Gastroesophageal sphincter (tissue), 4 donors: ENCODE measurements around the gene SERPINI1. TPM values are rescaled to one million over a fixed set of nuclear protein-coding genes. Genes with fewer than 3 reads are reported as not detected.

ENCODE experiments used
- ATAC-seq: fragments of 150-250 bp; one replicate; pipeline ENCODE4 v1.9.1; 2016; ENCODE audit warnings: mild to moderate bottlenecking, moderate library complexity
- H3K27ac ChIP-seq, 4 donors: fragments of 200-600 bp; sonication (generic) in 3 of 4; 1 replicate in 3 of 4; 2 replicates in 1 of 4; pipeline ENCODE4 v1.5.1; 2016 to 2019
- H3K27me3 ChIP-seq: fragments of 200-600 bp; sonication (generic); one replicate; pipeline ENCODE4 v1.5.1; 2019
- H3K36me3 ChIP-seq, 2 donors: fragments of 200-600 bp; sonication (generic); one replicate each; pipeline ENCODE4 v1.5.1; 2019; ENCODE audit warnings: control low read depth in 1 of 2
- H3K4me1 ChIP-seq, 3 donors: fragments of 200-600 bp; sonication (generic); 1 replicate in 2 of 3; 2 replicates in 1 of 3; pipeline ENCODE4 v1.5.1; 2016 to 2019; ENCODE audit warnings: control low read depth in 2 of 3
- H3K4me3 ChIP-seq, 2 donors: fragments of 200-600 bp; sonication (generic); one replicate each; pipeline ENCODE4 v1.5.1; 2019; ENCODE audit warnings: mild to moderate bottlenecking in 1 of 2, moderate library complexity in 1 of 2
- H3K9me3 ChIP-seq, 3 donors: fragments of 200-600 bp; sonication (generic); one replicate each; pipeline ENCODE4 v1.5.1; 2017 to 2019; ENCODE audit warnings: control low read depth in 2 of 3
- CTCF ChIP-seq, 4 experiments: fragments of 200-600 bp in 2 of 4; fragments of 450-650 bp in 2 of 4; sonication (generic) in 1 of 4; IDR thresholded peaks; one replicate each; pipeline ENCODE4 v1.5.1; 2017 to 2019; ENCODE audit warnings: antibody characterized with exemption in 4 of 4, mild to moderate bottlenecking in 2 of 4, moderate library complexity in 2 of 4
- EP300 ChIP-seq: sonication (generic); formaldehyde crosslinking; IDR thresholded peaks from one replicate; pipeline ENCODE4 v1.6.1; 2017; ENCODE audit warnings: antibody characterized with exemption, mild to moderate bottlenecking
- POLR2A ChIP-seq, 2 donors: fragments of 450-650 bp; IDR thresholded peaks; one replicate each; pipeline ENCODE4 v1.6.1; 2017; ENCODE audit warnings: antibody characterized with exemption in 2 of 2, mild to moderate bottlenecking in 2 of 2, moderate library complexity in 1 of 2
- POLR2AphosphoS5 ChIP-seq: sonication (generic); formaldehyde crosslinking; IDR thresholded peaks from one replicate; pipeline ENCODE4 v1.6.1; 2017; ENCODE audit warnings: antibody characterized with exemption
- WGBS, 2 donors: methylation state at CpG; one replicate each; pipeline ENCODE4 v1.1.5; 2018; ENCODE audit warnings: low coverage in 1 of 2; 5-methylcytosine and 5-hydroxymethylcytosine counted together
- total RNA-seq, 4 donors: library from RNA; depleted of rRNA; stranded (reverse); fragments of >200 nt; gene quantifications; one replicate each; pipeline ENCODE4 v1.1.0, GENCODE V29; 2016

The SERPINI1 gene
- total RNA-seq, 4 donors from 2014 or later = 1.6 to 13.1 (median 4.9) TPM

DNA sequence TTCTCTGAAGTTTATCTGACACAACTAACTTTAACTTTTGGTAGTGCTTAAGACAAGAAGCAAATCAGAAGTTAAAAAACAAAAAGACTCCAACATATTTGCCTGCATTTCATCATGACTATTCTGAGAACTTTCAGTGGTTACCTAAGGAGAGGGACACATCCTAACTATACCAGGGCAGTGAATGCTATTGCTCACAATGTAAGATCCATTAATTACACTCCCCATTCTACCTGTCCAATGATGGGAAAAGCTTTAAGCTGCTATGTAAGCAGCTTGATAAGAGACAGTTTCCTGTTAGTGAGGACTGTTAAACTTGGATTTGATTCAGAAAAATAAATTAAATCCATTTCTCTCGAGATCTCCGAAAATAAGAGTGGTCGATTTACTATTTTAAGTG is 37.5 kb downstream of the SERPINI1 start:
- Histone ChIP-seq H3K27me3 (no peaks in the 10 kb centered on the region), H3K9me3 (peaks cover 0 to 7% (median 0%) of the 10 kb centered on the region in 3 donors), H3K4me1 (peaks cover 0 to 4% (median 0%) of the 10 kb centered on the region in 3 donors), H3K27ac (no peak overlapping the region), H3K4me3 (no peak overlapping the region), H3K36me3 (no peaks in the 10 kb centered on the region)
- no peak for TF ChIP-seq POLR2AphosphoS5
- no peak for TF ChIP-seq CTCF (IDR thresholded peaks at IDR 0.05)
- TF ChIP-seq POLR2A (IDR thresholded peaks at IDR 0.05) = no peak
- 20 to 22% methylated on average over 3 of the region's 3 CpGs for WGBS, 2 donors
- no peak for ATAC-seq

DNA sequence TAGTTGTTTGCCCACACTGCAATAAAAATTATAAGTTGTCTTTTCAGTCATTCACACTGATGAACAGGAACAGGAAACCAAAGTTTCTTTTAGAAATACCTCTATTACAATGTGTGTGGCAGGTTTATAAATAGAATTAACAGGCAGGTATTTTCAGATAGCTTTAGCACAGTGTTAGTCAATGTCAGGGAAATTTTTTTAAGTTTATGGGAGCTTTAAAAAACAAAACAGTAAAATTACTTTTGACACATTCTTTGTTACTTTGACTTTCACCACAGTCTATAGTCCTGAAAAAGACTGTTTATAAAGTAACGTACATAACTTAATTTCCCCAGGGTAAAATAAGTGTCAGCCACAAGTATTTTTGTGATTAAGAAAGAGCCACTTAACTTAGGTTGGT is 38.1 kb downstream of the SERPINI1 start:
- ATAC-seq = no peak
- peaks cover 0 to 9% (median 0%) of the 10 kb centered on the region in 3 donors for H3K9me3 ChIP-seq
- H3K4me3 ChIP-seq = no peak overlapping the region
- no peak overlapping the region for H3K27ac ChIP-seq
- TF ChIP-seq CTCF (IDR thresholded peaks at IDR 0.05) = no peak
- TF ChIP-seq POLR2A (IDR thresholded peaks at IDR 0.05) = no peak
- TF ChIP-seq POLR2AphosphoS5 = no peak
- no peak for TF ChIP-seq EP300
- 11 to 52% methylated on average over 1 of the region's 1 CpG for WGBS, 2 donors
- H3K27me3 ChIP-seq = no peaks in the 10 kb centered on the region
- no peaks in the 10 kb centered on the region for H3K36me3 ChIP-seq
- H3K4me1 ChIP-seq = peaks cover 0 to 4% (median 0%) of the 10 kb centered on the region in 3 donors

DNA sequence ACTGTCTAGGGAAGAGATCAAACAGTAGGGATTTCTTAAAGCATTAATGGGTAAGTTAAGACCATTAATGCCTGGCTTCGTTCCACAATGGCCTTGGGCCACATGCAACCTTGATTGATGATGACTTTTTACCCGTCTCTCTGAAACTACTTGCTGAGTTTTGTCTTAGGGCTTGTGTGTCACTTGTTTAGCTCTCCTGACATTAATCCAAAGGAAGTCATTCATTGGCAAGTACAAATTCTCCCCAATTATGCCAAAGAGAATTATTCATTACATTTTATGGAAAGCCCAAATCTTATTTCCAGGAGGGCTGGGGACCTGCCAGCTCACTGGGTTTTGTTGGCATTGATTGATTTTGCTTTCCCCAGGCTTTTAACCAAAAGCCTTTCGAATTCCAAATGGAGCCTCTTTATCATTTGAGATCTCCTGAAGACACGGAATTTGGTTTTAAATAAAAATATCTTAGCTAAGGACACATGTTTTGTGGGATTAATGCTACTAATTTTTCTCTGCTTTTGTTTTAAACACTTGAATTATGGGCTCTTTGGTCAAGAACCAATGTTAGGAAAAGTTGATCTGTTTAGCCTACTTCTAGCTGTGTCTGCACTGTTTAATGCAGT is 40.7 kb downstream of the SERPINI1 start:
- ATAC-seq = no peak
- WGBS, 2 donors = 19 to 25% methylated on average over 3 to 4 of the region's 4 CpGs

GRCh38 chr3:167777356-167777755 is 41.8 kb downstream of the SERPINI1 start:
- WGBS, 2 donors = 40 to 63% methylated on average over 1 of the region's 1 CpG
- no peak for ATAC-seq
- H3K36me3 ChIP-seq = no peaks in the 10 kb centered on the region
- H3K4me3 ChIP-seq = no peak overlapping the region
- TF ChIP-seq POLR2AphosphoS5 = no peak
- TF ChIP-seq CTCF (IDR thresholded peaks at IDR 0.05) = no peak
- no peak for TF ChIP-seq EP300
- TF ChIP-seq POLR2A (IDR thresholded peaks at IDR 0.05) = no peak
- H3K4me1 ChIP-seq = peaks cover 0 to 4% (median 0%) of the 10 kb centered on the region in 3 donors
- H3K27me3 ChIP-seq = no peaks in the 10 kb centered on the region
- H3K9me3 ChIP-seq = peaks cover 0 to 9% (median 0%) of the 10 kb centered on the region in 3 donors
- H3K27ac ChIP-seq = no peak overlapping the region

More for the DNA sequence above, 40.7 kb downstream of the SERPINI1 start:
- Histone ChIP-seq H3K4me1 (peaks cover 0 to 4% (median 0%) of the 10 kb centered on the region in 3 donors), H3K27me3 (no peaks in the 10 kb centered on the region), H3K27ac (no peak overlapping the region), H3K36me3 (no peaks in the 10 kb centered on the region), H3K9me3 (peaks cover 0 to 9% (median 0%) of the 10 kb centered on the region in 3 donors), H3K4me3 (no peak overlapping the region)
- no peak for TF ChIP-seq POLR2AphosphoS5
- TF ChIP-seq POLR2A (IDR thresholded peaks at IDR 0.05) = no peak
- TF ChIP-seq CTCF (IDR thresholded peaks at IDR 0.05) = no peak
- no peak for TF ChIP-seq EP300

- Histone ChIP-seq H3K27me3 (no peaks in the 10 kb centered on the region), H3K27ac (no peak overlapping the region), H3K4me1 (peaks cover 0 to 8% (median 0%) of the 10 kb centered on the region in 3 donors), H3K9me3 (peaks cover 0 to 9% (median 0%) of the 10 kb centered on the region in 3 donors), H3K36me3 (no peaks in the 10 kb centered on the region), H3K4me3 (no peak overlapping the region)
- TF ChIP-seq POLR2AphosphoS5 = no peak
- TF ChIP-seq CTCF (IDR thresholded peaks at IDR 0.05) = no peak
- no peak for TF ChIP-seq POLR2A (IDR thresholded peaks at IDR 0.05)
- TF ChIP-seq EP300 = no peak
- ATAC-seq = no peak
- WGBS, 2 donors = 72 to 90% methylated on average over 2 of the region's 2 CpGs
Measured at GRCh38 chr3:167780214-167780883, 44.8 kb downstream of the SERPINI1 start.
